GM18502 (cell line): Measurements from ENCODE around the gene HOXC11.

Experiments used
- ATAC-seq: cut with Tn5 transposase; IDR thresholded peaks from one replicate; pipeline ENCODE4 v1.9.1; 2021; ENCODE audit warnings: mild to moderate bottlenecking; ENCODE audit not compliant: unreplicated experiment, poor library complexity

The HOXC11 gene

DNA sequence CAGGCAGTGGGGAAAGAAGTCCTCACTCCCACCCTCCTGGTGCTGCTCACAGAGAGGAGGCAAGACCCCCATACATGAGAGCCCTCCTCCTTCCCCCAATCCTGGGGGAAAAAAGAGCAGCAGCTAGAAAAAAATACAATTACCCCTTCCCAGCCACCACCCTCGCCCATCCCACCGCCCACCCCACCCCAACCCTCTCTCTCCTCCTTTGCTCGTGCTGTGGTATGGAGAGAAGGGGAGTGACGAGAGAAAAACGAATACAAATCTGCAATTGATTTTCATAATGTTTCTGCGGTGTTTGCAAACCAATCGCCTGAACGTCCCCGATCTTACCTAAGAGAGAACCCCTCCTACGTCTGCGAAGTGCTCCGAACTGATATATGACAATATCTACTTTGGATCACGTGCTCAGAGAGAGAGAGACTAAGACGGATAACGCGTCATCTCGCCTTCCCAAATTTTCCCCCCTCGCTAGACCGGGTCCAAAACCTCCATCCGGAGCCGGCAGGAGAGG is at the start of gene HOXC11:
TSS of gene HOXC11 (plus strand) at position 405 of the 514 bp plus-strand sequence. CDS start 116 bp downstream, outside the sequence.
- no peak for ATAC-seq

DNA sequence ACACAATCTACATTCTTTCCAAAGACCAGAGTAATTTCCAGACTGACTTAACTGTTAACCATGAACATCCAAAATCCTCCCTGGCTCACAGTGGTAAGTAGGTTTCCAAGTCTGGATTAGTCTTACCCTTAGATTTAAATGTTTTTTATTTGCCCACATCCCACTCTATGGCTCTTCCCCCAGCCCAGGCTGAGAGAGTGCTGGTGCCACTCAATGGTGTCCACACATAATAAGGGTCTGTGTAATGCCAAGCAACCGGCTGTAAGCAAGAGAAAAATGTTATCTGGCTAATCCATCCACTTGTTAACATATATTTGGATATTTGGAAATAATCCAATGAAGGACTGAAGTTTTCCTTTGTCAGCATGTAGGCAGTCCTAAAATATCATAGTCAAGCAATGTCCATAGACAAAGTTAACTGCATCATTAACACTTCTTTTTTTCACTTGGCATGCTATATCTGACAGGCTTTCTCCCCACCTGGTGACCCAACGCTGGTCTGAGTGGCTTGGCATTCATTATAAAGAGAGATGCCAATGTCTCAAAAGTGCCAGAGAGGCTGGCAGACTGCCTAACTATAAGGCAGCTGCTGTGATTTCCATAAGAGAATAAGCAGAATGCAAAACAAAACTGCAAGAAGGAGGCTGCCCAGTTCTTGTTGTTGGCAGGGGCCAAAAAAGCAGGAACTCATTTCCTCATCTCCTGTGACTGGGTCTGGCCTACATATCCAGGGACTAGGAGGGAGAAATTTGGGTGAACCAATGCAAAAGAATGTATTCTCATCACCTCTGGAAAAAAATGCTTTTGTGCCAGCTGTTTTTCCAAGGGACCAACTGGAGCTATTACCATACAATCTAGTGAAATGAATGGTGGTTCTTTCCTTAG is 48.2 kb upstream of the HOXC11 start:
- ATAC-seq, result no peak

DNA sequence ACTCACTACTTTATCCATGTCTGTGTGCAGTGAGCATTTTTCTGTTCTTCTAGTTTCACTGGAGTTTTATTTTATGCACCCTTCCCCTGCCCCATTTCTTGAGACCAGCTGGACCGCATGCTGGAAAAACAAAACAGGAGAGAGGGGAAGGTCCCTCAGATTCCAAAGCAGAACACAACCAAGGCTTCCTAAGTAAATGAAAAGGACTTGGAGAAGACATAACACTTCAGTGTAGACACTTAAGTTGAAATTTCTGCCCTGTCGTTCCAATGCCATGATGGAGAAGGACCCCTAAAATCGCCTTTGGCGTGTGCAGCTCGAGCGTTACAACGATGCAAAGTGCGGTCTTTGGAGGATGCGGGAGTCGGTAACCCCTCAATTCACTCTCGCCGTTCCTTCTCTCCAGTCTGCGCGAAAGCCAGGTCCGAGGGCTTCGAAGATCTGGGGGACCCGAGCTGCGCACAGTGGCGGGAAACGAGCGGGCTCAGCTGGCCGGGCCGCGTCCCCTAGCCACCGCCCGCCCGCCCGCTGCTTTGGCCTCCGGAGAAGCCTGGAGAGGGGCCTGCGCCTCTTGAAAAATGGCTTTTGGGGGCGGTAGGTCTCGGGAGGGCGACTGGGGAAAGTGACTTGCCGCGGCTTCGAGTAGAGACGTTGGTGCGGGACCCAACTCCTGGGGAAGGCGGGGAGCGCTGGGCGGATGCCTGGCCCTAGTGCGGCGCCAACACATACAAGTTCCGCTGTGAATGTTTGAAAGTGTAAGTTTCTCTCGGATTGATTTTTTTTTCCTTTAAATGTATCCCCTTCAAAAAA is 45.5 kb upstream of the HOXC11 start:
- no peak for ATAC-seq

DNA sequence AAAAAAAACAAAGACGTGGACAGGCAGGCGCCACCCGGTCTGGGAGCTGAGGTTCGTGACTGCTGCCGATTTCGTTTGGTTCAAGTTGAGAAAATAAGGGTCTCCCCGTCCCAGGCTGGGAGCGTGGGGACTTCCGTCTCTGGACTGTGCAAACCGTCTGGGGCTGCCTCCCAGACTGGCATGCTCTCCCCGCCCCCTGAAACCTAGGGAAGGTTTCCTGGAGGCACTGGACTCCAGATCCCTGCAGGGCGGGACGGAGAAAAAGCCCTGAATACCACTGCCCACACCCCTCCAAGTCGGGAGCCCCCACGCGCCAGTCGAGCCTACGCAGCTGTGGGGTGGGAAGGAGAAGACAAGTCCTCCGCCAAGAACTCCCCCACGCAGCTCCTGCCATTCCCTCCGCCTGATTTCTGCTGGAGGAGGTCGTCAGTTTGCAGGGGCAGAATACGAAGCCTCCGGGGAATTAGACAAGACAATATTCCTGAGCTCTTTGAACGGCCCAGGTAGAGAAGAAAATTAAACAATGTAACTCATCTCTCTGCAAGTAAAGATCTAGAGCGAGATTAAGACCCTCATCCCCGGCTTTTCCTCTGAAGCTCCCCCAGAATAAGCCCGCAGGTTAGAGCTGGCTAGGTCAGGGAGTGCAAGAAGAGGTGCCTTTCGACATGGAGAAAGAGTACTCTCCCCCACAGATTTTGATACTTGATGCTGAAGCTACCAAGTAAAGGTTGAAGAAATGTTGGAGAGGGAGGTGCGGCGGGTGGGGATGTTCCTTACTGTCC is 44.7 kb upstream of the HOXC11 start:
- no peak for ATAC-seq

DNA sequence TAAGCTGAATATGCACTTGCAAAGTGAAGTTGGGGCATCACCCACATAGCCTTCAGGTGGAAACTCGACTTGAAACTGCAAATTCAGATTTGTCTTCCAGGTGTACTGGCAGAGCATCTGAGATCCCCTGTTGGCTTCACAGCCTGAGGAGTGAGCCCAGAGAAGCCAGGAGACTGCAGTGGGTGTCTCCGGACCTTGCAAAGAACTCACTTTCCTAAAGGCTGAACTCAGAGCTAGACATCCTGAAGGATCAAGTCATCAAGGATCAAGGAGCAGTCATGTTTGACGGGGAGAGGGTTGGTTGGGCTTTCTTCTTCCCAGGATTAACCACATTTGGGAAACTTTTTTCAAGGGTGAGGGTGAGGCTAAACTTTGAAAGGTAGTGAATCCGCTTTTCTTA is 43.4 kb upstream of the HOXC11 start:
- ATAC-seq, result no peak

DNA sequence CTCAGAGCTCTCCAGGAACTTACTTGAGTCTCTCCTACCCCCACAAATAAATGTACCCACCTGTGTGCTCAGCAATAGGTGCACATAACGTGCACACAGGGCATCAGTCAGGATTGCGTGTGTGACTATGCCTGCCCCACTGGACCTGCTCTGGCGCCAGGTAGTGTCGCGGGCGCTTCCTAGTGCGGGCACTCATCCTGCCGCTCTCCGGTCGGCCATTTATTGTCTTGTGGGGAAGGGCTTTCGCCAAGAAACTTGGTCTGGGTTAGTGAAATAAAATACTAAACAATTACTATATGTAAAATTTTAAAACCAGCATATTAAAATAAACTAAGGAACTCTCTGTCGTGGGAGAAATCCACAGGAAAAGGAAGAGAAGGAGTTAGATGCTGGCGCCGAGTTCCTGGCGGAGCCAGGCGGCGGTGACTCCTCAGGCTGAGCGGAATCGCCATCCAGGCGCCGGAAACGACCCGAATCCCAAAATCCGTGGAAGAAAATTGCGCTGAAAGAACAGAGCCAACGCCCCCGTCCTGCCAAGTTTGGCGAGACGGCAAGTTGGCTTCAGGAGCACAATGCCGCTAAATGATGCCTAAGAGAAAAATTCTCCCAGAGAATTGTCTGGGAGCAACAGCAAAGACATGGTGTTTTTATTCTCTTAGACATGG is 42.2 kb upstream of the HOXC11 start:
- ATAC-seq, result no peak

DNA sequence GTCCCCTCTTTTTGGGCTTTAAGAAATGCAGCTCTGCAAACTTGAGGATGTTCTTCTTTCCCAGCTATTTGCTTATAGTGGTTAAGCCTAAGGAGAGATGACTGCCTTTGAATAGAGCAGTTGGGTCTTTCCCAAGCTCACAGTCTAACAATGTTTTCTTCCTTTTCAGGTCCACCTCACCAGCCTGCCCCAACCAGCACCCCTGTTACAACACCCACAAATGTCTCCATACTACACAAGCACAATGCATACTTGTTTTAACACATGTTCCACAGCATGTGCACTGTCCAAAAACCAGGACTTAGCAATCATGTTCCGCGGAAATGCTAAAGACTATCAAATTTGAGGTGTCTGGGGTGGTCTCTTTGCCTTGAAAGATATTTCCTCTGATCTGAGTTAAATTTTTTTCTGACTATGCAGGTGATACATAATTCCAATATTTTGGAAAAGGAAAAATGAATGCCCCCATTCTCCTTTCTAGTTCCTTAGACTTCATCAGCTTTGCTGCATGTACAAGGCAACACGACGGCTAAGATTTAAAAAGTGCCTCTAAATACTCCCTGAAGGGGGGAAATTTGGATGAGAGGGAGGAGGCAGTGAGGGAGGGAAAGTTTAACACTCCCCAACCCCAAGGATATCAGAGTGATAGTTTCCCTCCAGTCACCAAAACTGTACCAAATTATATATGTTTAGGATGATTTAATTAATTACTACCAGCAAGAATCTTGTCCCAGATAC is 40.9 kb upstream of the HOXC11 start:
- ATAC-seq, result no peak

DNA sequence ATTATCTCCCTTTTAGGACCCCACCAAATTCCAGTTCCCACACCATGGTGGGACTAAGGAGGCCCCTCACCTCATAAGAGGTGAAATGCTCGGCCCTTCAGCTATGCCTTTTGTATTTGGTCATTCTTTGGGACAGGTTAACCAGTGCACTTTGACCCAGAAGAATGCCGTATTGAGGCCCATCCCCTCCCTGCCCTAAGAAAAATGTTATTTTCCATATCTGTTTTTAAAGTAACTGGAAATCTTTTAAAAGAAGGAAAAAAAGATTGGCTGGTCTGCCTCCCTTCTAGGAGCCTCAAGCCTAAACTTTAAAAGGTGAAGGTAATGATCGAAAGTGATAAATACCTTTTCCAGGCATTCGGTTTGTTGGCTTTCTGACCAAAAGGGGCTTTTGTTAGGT is 40.0 kb upstream of the HOXC11 start:
- ATAC-seq, result no peak

DNA sequence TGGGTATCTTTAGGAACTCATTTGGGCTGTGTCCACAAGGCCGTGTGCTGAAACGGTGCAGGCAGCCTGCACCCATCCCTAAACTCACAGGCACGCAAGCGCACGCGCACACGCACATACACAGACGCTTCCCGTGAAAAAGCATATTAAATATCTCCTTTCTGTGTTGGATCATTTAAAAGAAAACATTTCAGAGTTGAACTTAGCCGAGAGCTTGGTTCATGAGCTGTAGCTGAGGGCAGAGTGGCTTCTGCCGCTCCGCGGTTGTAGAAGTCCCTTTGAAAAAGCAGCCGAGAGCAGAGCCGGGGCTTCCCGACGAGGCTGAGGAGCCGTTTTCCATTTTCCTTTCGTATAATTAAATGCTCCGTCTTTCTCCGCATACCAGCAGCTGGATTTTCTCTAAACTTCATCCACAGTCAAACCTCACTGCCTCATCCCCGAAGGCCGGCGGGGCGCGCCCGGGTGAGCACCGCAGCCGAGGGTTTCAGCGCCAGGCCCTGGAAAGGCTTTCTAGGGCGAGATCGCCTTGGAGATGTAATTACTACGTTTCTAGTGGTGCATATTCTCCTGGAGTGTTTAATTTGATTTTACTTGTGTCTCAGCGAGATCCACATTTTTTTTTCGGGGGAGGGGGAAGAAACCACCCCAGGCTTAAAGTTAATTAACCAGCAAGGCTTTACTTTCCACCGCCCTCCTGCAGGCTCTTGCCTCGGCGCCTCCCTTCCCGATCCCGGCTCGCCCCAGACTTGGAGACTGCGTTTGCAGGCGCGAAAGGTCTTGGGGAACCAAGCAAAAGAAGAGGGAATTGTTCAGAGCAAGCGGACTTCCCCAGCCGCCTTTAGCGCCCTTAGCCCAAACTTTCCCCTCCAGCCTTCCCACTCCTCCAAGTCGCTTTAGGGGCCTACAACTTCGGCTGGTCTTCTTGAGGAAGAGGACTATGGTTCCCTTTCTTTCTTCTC is 37.3 kb upstream of the HOXC11 start:
- no peak for ATAC-seq

DNA sequence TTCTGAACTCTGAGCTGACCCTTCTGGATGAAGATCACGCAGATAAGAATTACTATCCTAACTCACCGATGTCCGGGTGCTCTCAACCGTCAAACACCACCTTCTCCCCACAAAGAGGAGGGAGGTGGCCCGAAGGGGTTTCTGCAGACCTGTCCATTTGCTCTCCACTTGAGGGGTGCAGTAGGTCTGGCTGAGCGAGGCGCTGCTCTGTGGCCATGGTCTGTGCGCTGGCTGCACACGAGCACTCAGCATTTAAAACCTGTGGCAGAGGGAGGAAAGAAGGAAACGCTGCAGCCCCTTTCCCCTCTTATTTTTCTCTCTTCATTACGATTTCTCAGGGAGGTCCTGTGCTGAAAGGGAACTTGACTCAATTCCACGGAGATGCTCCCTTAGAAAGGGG is 35.8 kb upstream of the HOXC11 start:
- ATAC-seq, result no peak

DNA sequence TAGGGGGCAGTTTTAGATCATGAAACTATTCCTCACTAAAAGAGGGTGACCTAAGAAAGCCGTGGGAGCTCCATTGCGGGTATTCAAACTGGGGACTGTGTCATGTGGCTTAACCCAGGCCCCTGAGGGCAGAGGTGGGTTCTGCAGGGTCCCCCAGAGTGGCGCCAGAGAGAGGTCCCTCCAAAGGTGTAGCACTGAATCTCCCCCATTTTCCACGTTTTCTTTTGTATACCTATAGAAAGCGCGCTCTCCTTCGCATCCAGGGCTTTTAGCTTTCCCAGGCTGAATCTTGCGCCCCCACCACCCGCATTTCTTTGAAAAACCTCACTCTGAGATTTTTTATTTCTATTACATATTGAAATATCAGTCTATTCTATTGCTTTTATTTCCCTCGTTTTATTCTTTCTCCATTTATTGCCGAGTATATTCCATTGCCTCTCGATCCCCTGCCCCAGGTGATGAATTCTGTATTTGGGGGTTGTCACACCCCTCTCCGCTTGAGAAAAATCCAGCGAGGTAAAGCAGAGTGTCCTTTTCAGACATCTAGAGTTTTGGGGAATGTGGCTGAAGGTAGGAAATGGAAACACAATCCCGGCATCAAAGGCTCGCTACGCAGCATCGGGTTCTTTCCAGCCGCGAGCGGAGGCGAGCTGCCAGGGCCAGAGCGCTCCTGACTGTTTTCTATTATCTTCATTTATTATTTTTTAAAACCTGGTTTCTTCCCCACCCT is 35.2 kb upstream of the HOXC11 start:
- no peak for ATAC-seq

DNA sequence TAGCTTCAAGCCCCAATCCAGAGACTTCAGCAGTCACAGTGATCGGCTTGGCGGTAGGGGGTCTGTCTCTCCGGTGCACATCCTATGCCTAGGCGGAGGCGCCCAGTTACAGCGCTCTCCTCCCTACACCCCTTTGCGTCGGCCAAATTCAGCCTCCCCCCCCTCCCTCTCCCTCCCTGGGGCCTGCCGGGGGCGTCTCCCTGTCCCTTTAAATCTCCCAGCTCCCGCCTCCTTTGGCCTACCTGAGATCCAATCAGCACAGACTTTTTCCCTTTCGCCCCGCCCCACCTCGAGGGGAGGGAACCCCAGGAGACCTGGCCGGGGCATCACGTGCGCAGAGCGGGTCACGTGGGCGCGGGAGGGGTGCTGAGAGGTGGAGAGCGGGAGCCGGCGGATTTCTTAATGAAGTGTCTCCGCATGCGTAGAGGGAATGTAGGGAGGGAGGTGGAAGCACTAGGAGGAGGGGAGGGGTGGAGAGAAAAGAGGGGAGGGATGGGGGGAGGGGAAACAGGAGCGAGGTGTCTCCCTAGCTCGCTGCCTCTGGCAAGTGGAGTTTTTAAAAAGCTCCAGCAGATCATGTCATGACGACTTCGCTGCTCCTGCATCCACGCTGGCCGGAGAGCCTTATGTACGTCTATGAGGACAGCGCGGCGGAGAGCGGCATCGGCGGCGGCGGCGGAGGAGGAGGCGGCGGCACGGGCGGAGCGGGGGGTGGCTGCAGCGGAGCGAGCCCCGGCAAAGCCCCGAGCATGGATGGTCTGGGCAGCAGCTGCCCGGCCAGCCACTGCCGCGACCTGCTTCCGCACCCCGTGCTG is 34.4 kb upstream of the HOXC11 start, which contains the start of gene HOXC13:
TSS of gene HOXC13 (plus strand) at position 506 of the 815 bp plus-strand sequence. CDS start at position 582, 76 bp downstream.
- ATAC-seq, result no peak

DNA sequence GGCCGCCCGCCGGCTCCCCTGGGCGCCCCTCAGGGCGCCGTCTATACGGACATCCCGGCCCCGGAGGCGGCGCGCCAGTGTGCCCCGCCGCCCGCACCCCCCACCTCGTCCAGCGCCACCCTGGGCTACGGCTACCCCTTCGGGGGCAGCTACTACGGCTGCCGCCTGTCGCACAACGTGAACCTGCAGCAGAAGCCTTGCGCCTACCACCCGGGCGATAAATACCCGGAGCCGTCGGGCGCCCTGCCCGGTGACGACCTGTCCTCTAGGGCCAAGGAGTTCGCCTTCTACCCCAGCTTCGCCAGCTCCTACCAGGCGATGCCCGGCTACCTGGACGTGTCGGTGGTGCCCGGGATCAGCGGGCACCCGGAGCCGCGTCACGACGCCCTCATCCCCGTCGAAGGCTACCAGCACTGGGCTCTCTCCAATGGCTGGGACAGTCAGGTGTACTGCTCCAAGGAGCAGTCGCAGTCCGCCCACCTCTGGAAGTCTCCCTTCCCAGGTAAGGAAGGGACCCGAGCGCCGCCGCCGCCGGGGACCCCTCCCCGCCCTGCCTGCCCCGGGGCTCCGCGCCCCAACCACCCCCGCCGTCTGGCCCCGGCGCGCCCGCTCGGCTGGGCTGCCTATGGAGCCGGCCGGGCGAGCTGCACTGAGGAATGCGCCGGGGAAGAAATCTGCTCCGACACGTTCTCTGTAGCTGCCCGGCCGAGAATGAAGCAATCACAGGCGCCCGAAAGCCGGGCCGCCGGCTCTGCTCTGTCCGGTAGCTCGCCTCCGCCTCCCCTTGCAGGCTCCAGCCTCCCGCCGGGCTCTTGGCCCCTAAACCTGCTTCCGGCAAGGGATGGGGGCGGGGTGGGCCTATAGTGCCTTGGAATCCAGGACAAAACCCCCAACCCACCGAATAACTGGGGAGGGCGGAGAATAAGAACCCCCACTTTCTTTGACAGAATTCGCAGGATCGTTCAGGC is 33.5 kb upstream of the HOXC11 start:
- no peak for ATAC-seq

DNA sequence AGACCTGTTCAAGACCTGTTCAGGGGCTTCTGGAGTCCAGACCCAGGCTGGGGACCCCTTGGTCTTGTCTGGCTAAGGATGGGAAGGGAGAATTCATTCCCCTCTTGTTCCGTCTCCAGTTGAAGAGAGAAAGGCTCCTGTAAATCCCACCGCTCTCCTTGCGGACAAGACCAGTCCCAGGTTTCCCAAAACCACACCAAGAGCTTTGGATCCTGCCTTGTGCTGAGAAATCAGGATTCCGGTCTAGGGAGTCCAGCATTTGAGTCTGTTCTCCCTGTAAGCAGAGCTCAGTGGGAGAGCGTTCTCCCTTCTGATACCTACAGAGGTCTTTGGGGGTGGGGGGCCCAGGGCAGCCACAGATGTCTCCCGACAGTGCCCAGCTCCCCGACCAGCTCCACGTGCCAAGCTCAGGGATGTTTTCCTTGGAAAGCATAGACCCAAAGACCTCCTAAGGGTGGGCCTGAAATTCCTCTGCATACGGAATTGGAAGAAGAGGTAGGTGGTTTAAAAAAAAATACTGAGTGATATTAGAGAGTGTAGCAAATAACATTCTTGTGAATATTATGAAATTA is 32.4 kb upstream of the HOXC11 start:
- ATAC-seq, result no peak

DNA sequence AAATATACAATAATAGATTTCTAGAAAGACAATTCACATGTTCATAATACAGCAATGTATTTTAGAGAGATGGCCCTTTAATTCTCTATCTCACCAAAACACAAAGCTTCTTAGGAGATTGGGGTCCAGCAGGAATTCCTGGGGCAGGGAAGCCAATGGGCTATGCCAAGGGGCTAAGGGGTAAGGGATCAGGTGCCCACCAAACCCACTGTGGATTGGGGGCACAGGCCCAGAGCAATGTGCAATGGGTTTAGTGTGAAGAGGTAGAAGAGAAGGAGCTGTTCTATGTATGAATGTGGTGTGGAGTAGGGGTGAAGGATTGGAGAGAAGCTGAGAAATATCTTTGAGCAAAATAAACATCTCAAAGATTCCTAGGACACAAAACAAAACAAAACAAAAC is 31.7 kb upstream of the HOXC11 start:
- no peak for ATAC-seq
